Left lung (tissue), 10 donors: ENCODE results near the gene GCC2. TPM values are rescaled to one million over a fixed set of nuclear protein-coding genes. Genes with fewer than 3 reads are reported as not detected.
"Not testable (repeated sequence)": the region's sequence is repeated elsewhere in the genome, so short reads cannot be mapped to it uniquely, and the experiment has no call there.

Experiments used
- ATAC-seq: fragments of 200-7000 bp; cut with Tn5 transposase; one replicate; pipeline ENCODE4 v1.9.1; 2020; ENCODE audit warnings: moderate library complexity
- DNase-seq, 4 donors: peaks; one replicate each; pipeline ENCODE4 v3.0.0-alpha.2; 2013 to 2020
- H3K27ac ChIP-seq, 2 donors: fragments of 200-600 bp; sonication (generic) in 1 of 2; one replicate each; pipeline versions ENCODE4 v1.5.0 to v1.8.0; 2020 to 2021
- H3K27me3 ChIP-seq, 2 donors: fragments of 200-600 bp; sonication (generic) in 1 of 2; one replicate each; pipeline versions ENCODE4 v1.5.0 to v1.8.0; 2020 to 2021
- H3K36me3 ChIP-seq, 2 donors: fragments of 200-600 bp; sonication (generic) in 1 of 2; one replicate each; pipeline versions ENCODE4 v1.5.0 to v1.8.0; 2020 to 2021
- H3K4me1 ChIP-seq, 2 donors: fragments of 200-600 bp; one replicate each; pipeline ENCODE4 v1.8.0; 2021
- H3K4me3 ChIP-seq, 2 donors: fragments of 200-600 bp; sonication (generic) in 1 of 2; one replicate each; pipeline versions ENCODE4 v1.5.0 to v1.8.0; 2020 to 2021; ENCODE audit warnings: mild to moderate bottlenecking in 1 of 2
- H3K9me3 ChIP-seq, 2 donors: fragments of 200-600 bp; sonication (generic) in 1 of 2; one replicate each; pipeline versions ENCODE4 v1.5.0 to v1.8.0; 2020 to 2021
- intact Hi-C, 2 donors: fragments of 100-400 bp; cut with DNase I; formaldehyde crosslinking; loops; one replicate each; pipeline versions ENCODE4 v1.11.2 to v1.14.2; 2022
- polyA plus RNA-seq, 6 donors: library from polyadenylated mRNA; unstranded; fragments of 120-200 nt; gene quantifications; one replicate each; pipeline ENCODE4 v1.2.1, GENCODE V29; 2013; ENCODE audit not compliant: insufficient read length in 6 of 6
- total RNA-seq, 2 donors: library from RNA; stranded (reverse); fragmentation: NEBNext Ultra II Directional; extraction: Animal tissue kit (Norgen Biotek cat#: 25700); gene quantifications; one replicate each; pipeline ENCODE4 v1.2.1, GENCODE V29; 2021
- TF ChIP-seq, protein P1 (sequence below), 2 donors: fragments of 200-600 bp; sonication (generic) in 1 of 2; IDR thresholded peaks; one replicate each; pipeline versions ENCODE4 v1.5.0 to v1.8.0; 2021; ENCODE audit warnings: antibody characterized with exemption in 2 of 2
- donor health status: DM: no; HTN: yes; CAD: no.
- donor health status: DM: no; HTN: no; CAD: no.

The GCC2 gene
- total and polyA plus RNA-seq, 8 donors: 35.0 to 78.4 (median 54.8) TPM

DNA sequence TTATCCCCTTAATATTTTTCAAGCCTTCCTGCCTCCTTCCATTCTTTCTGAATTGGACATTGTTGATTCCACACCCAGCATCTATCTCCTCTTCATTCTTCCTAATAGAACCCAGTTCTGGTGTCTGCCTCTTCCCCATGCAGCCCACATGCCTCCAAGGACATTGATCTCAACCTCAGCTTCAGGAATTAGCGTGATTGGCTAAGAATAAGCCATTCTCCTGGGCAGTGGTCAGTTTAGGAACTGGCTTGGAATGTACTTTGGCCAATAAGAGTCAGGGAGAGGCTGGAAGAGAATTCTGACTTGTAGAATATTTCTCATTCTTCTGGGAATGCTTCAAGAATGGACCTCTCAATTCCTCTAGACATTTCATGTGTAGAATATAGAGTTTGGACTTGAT, 25.9 kb upstream of the GCC2 start:
- DNase-seq (no peak), ATAC-seq (no peak)
- H3K27me3 ChIP-seq: no peaks in the 10 kb centered on the region
- H3K27ac ChIP-seq: no peak overlapping the region
- H3K9me3 ChIP-seq: peaks cover 0 to 1% of the 10 kb centered on the region in 2 donors
- H3K4me1 ChIP-seq: no peaks in the 10 kb centered on the region
- TF ChIP-seq, protein P1, sequence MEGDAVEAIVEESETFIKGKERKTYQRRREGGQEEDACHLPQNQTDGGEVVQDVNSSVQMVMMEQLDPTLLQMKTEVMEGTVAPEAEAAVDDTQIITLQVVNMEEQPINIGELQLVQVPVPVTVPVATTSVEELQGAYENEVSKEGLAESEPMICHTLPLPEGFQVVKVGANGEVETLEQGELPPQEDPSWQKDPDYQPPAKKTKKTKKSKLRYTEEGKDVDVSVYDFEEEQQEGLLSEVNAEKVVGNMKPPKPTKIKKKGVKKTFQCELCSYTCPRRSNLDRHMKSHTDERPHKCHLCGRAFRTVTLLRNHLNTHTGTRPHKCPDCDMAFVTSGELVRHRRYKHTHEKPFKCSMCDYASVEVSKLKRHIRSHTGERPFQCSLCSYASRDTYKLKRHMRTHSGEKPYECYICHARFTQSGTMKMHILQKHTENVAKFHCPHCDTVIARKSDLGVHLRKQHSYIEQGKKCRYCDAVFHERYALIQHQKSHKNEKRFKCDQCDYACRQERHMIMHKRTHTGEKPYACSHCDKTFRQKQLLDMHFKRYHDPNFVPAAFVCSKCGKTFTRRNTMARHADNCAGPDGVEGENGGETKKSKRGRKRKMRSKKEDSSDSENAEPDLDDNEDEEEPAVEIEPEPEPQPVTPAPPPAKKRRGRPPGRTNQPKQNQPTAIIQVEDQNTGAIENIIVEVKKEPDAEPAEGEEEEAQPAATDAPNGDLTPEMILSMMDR (IDR thresholded peaks at IDR 0.05): no peak
- no peak overlapping the region for H3K4me3 ChIP-seq
- intact Hi-C loops: no loop called here
- no peaks in the 10 kb centered on the region for H3K36me3 ChIP-seq

DNA sequence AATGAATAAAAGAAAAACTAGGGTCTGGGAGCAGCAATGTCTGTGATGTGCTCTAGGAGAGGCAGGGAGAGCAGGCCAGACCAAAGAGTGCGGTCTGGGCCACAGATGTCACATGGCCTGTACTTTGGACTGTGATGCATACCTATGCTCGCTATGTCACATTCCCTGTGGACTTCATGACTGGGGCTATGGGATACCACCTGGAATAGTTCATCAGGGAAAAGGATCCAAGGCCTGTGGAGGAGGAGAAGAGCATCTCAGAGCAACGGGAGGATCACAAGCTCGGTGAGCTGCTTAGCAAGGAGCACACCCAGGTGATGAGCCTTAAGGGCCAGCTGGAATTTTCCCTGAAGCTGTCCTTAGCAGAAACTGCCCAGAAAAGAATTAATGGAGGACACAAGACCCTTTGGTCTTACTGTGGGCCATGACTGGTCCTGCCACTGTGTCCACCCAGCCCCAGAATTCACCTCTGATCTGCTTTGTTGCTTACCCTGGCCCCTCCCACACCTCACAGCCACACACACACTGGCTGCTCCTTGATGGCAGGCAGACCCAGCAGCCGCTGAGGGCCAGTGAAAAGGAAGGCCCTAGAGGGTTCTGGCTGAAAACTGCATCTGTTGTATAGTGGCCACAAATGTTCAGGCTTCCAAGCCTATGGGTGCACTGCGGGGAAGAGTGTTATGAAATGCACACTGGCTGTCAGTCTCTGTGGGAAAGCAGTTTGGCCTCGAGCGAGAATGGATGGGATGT, 25.3 kb upstream of the GCC2 start:
- intact Hi-C loops: no loop called here
- Histone ChIP-seq H3K27ac (no peak overlapping the region), H3K36me3 (no peaks in the 10 kb centered on the region), H3K9me3 (peaks cover 0 to 1% of the 10 kb centered on the region in 2 donors), H3K4me1 (no peaks in the 10 kb centered on the region), H3K4me3 (no peak overlapping the region), H3K27me3 (no peaks in the 10 kb centered on the region)
- DNase-seq (no peak), ATAC-seq (no peak)
- TF ChIP-seq, protein P1 (IDR thresholded peaks at IDR 0.05): no peak

DNA sequence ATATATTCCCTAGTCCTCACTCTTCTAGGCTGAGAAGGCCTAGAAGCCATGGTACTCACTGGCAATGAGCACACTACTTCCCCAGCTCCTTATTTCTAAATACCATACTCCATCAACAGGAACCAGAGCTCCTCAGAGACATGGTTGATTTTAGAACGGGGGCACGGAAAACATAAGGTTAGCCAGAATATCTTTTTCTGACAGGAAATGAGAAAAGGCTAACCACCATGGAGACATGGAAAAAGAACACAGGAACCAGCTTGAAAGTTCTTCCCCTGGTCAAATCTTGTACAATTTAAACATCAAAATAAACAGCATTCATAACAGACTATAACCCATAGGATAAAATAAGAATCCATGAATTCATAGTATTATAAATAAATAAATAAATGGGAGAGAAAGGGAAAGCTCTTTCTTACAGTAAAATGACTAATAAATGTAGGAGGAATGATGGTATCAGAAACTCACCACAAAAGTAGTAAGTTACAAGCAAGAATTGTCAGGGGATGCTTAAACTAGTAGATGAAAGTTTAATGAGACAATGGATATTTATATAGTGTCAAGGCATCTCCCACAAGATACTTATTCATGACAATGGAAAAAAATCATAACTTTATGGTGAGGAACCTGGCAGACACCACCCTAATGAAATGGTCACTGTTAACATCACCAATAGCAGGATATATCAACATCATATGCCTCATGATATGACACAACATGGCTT, 20.6 kb upstream of the GCC2 start:
- H3K4me1 ChIP-seq: no peaks in the 10 kb centered on the region
- DNase-seq: no peak
- TF ChIP-seq, protein P1 (IDR thresholded peaks at IDR 0.05): no peak
- H3K9me3 ChIP-seq: peaks cover 0 to 1% of the 10 kb centered on the region in 2 donors
- no peaks in the 10 kb centered on the region for H3K27me3 ChIP-seq
- no peak for ATAC-seq
- intact Hi-C loops: no loop called here
- H3K27ac ChIP-seq: no peak overlapping the region
- H3K4me3 ChIP-seq: no peak overlapping the region
- H3K36me3 ChIP-seq: no peaks in the 10 kb centered on the region

DNA sequence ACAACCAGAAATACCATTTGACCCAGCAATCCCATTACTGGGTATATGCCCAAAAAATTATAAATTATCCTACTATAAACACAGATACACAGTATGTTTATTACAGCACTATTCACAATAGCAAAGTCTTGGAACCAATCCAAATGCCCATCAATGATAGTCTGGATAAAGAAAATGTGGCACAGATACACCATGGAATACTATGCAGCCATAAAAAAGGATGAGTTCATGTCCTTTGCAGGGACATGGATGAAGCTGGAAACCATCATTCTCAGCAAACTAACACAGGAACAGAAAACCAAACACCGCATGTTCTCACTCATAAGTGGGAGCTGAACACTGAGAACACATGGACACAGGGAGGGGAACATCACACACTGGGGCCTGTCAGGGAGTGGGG, 13.4 kb upstream of the GCC2 start:
- H3K27ac ChIP-seq, ATAC-seq, H3K4me3 ChIP-seq, H3K27me3 ChIP-seq, H3K4me1 ChIP-seq, H3K36me3 ChIP-seq, H3K9me3 ChIP-seq, intact Hi-C loops, DNase-seq: not testable (repeated sequence)

DNA sequence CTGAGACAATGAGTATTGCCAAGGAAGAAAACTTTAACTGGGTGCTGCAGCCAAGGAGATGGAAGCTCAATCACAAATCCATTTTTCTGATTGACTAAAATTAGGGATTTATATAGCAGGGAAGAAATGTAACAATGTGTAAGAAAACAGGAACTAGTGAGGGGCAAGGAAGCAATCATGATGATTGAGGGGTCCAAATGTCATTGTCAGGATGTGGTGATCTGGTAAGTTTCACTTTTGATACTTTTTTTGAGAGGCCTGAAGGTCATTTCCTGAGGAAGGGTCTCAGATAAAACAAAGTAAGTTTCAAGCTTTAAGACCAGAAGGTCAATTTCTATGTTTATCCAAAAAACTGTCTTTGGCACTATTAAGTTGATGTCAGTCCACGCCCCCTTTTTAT, 12.0 kb upstream of the GCC2 start:
- no peak for ATAC-seq
- H3K9me3 ChIP-seq: peaks cover 0 to 2% of the 10 kb centered on the region in 2 donors
- H3K27ac ChIP-seq: no peak overlapping the region
- H3K36me3 ChIP-seq: no peaks in the 10 kb centered on the region
- no peak for DNase-seq
- intact Hi-C loops: no loop called here
- no peaks in the 10 kb centered on the region for H3K27me3 ChIP-seq
- H3K4me3 ChIP-seq: no peak overlapping the region
- TF ChIP-seq, protein P1 (IDR thresholded peaks at IDR 0.05): no peak
- no peaks in the 10 kb centered on the region for H3K4me1 ChIP-seq
